BLaER1 treated with 17β-estradiol and CSF1 and Interleukin-3, amounts not matched to agents 10 nM and 100 nM (cell line): ENCODE measurements around the gene CLHC1.
A peak's percentile ranks its signal among the peaks of the same experiment; 100 is the strongest.
"Not testable (repeated sequence)": the region's sequence is repeated elsewhere in the genome, so short reads cannot be mapped to it uniquely, and the experiment has no call there.

Source experiments
- H3K27ac ChIP-seq, 11 experiments: shearing (Covaris generic); formaldehyde crosslinking; 2 replicates each; pipeline ENCODE4 v1.8.1; 2022
- H3K27me3 ChIP-seq, 11 experiments: shearing (Covaris generic); formaldehyde crosslinking; 2 replicates each; pipeline ENCODE4 v1.8.1; 2022
- H3K36me3 ChIP-seq, 11 experiments: shearing (Covaris generic); formaldehyde crosslinking; 2 replicates each; pipeline ENCODE4 v1.8.1; 2022
- H3K4me1 ChIP-seq, 10 experiments: shearing (Covaris generic); formaldehyde crosslinking; 2 replicates each; pipeline ENCODE4 v1.8.1; 2022
- H3K4me2 ChIP-seq, 11 experiments: shearing (Covaris generic); formaldehyde crosslinking; 2 replicates each; pipeline ENCODE4 v1.8.1; 2022
- H3K4me3 ChIP-seq, 10 experiments: shearing (Covaris generic); formaldehyde crosslinking; 2 replicates each; pipeline ENCODE4 v1.8.1; 2022
- H3K9ac ChIP-seq, 11 experiments: shearing (Covaris generic); formaldehyde crosslinking; 2 replicates each; pipeline ENCODE4 v1.8.1; 2022
- H3K9me3 ChIP-seq, 11 experiments: shearing (Covaris generic); formaldehyde crosslinking; replicated peaks in 1 of 11; 2 replicates each; pipeline ENCODE4 v1.8.1; 2022
- H4K20me1 ChIP-seq, 11 experiments: shearing (Covaris generic); formaldehyde crosslinking; 2 replicates each; pipeline ENCODE4 v1.8.1; 2022
- Cebpa-rat ChIP-seq, 11 experiments: shearing (Covaris generic); IDR thresholded peaks; 2 replicates each; pipeline ENCODE4 v1.8.1; 2022

The CLHC1 gene

GRCh38 chr2:55235724-55236538 lies 3.8 kb upstream of the CLHC1 start:
- Histone ChIP-seq H3K27me3 (no peaks in the 10 kb centered on the region), H3K4me3 (peak overlapping the region in 2 of 10 experiments; percentile 96 to 98; a peak in 2 of 20 replicates), H3K27ac (no peak overlapping the region), H3K4me1 (peaks cover 24 to 36% (median 32%) of the 10 kb centered on the region in 10 experiments), H3K9ac (no peak overlapping the region; a peak in 1 of 22 replicates), H3K4me2 (peak overlapping the region in 10 of 11 experiments; percentile 0 to 99 (median 96); a peak in 13 of 22 replicates), H3K36me3 (peaks cover 59 to 78% (median 73%) of the 10 kb centered on the region in 11 experiments), H3K9me3 (no peaks in the 10 kb centered on the region), H4K20me1 (peaks cover 26 to 50% (median 37%) of the 10 kb centered on the region in 11 experiments; a peak in 21 of 22 replicates)
- TF ChIP-seq Cebpa-rat (IDR thresholded peaks at IDR 0.05), result no peak

GRCh38 chr2:55233658-55233940 lies 1.5 kb upstream of the CLHC1 start:
- Histone ChIP-seq H3K27me3 (no peaks in the 10 kb centered on the region), H3K4me3 (peak overlapping the region; percentile 82 to 98 (median 93)), H3K27ac (peak overlapping the region; percentile 95 to 99 (median 97); a peak in 20 of 22 replicates), H3K36me3 (peaks cover 50 to 56% (median 53%) of the 10 kb centered on the region in 11 experiments), H3K9ac (peak overlapping the region; percentile 90 to 99 (median 97)), H3K9me3 (no peaks in the 10 kb centered on the region), H3K4me2 (peak overlapping the region; percentile 91 to 99 (median 95)), H3K4me1 (peaks cover 27 to 47% (median 34%) of the 10 kb centered on the region in 10 experiments), H4K20me1 (peaks cover 26 to 50% (median 37%) of the 10 kb centered on the region in 11 experiments; a peak in 21 of 22 replicates)
- TF ChIP-seq Cebpa-rat (IDR thresholded peaks at IDR 0.05), result no peak

- peak overlapping the region; percentile 82 to 98 (median 93) for H3K4me3 ChIP-seq
- peak overlapping the region; percentile 95 to 99 (median 97) for H3K27ac ChIP-seq
- H3K27me3 ChIP-seq, result no peaks in the 10 kb centered on the region
- peak overlapping the region; percentile 91 to 99 (median 95) for H3K4me2 ChIP-seq
- H3K4me1 ChIP-seq, result peaks cover 32 to 53% (median 39%) of the 10 kb centered on the region in 10 experiments
- no peaks in the 10 kb centered on the region for H3K9me3 ChIP-seq
- peaks cover 45 to 51% (median 48%) of the 10 kb centered on the region in 11 experiments for H3K36me3 ChIP-seq
- H4K20me1 ChIP-seq, result peaks cover 26 to 46% (median 37%) of the 10 kb centered on the region in 11 experiments; a peak in 21 of 22 replicates
- TF ChIP-seq Cebpa-rat (IDR thresholded peaks at IDR 0.05), result no peak
- peak overlapping the region; percentile 90 to 99 (median 97) for H3K9ac ChIP-seq
Observed at GRCh38 chr2:55232863-55233657, 967 bp upstream of the CLHC1 start.

- Histone ChIP-seq H4K20me1 (peaks cover 26 to 37% (median 33%) of the 10 kb centered on the region in 11 experiments; a peak in 21 of 22 replicates), H3K4me1 (peaks cover 38 to 67% (median 47%) of the 10 kb centered on the region in 10 experiments), H3K27ac (peak overlapping the region; percentile 95 to 99 (median 97); a peak in 21 of 22 replicates), H3K4me3 (peak overlapping the region; percentile 82 to 98 (median 93)), H3K4me2 (peak overlapping the region; percentile 81 to 99 (median 94)), H3K9ac (peak overlapping the region; percentile 90 to 99 (median 97)), H3K9me3 (no peaks in the 10 kb centered on the region), H3K27me3 (no peaks in the 10 kb centered on the region), H3K36me3 (peaks cover 30 to 37% (median 34%) of the 10 kb centered on the region in 11 experiments)
- TF ChIP-seq Cebpa-rat (IDR thresholded peaks at IDR 0.05), result no peak
Observed at GRCh38 chr2:55231546-55232083, 478 bp downstream of the CLHC1 start.

GRCh38 chr2:55230551-55230950 lies 1.5 kb downstream of the CLHC1 start:
- H3K36me3 ChIP-seq, result peaks cover 20 to 26% (median 24%) of the 10 kb centered on the region in 11 experiments
- peak overlapping the region in 10 of 11 experiments; percentile 87 to 99 (median 94); a peak in 18 of 22 replicates for H3K4me2 ChIP-seq
- peaks cover 19 to 28% (median 23%) of the 10 kb centered on the region in 11 experiments; a peak in 21 of 22 replicates for H4K20me1 ChIP-seq
- H3K4me3 ChIP-seq, result no peak overlapping the region
- H3K27me3 ChIP-seq, result no peaks in the 10 kb centered on the region
- no peaks in the 10 kb centered on the region for H3K9me3 ChIP-seq
- H3K4me1 ChIP-seq, result peaks cover 38 to 62% (median 46%) of the 10 kb centered on the region in 10 experiments
- H3K9ac ChIP-seq, result no peak overlapping the region
- TF ChIP-seq Cebpa-rat (IDR thresholded peaks at IDR 0.05), result no peak
- H3K27ac ChIP-seq, result no peak overlapping the region

- H4K20me1 ChIP-seq, result peaks cover 6 to 15% (median 10%) of the 10 kb centered on the region in 11 experiments; a peak in 18 of 22 replicates
- peaks cover 27 to 48% (median 34%) of the 10 kb centered on the region in 10 experiments for H3K4me1 ChIP-seq
- H3K4me3 ChIP-seq, result no peak overlapping the region
- no peak overlapping the region for H3K4me2 ChIP-seq
- H3K36me3 ChIP-seq, result peaks cover 6 to 16% (median 11%) of the 10 kb centered on the region in 11 experiments
- no peak overlapping the region for H3K9ac ChIP-seq
- H3K9me3 ChIP-seq, result no peaks in the 10 kb centered on the region
- no peak overlapping the region for H3K27ac ChIP-seq
- no peaks in the 10 kb centered on the region for H3K27me3 ChIP-seq
- TF ChIP-seq Cebpa-rat (IDR thresholded peaks at IDR 0.05), result no peak
Observed at GRCh38 chr2:55229221-55229620, 2.9 kb downstream of the CLHC1 start.

- Histone ChIP-seq H3K9ac (peak overlapping the region in 1 of 11 experiments; percentile 53; a peak in 2 of 22 replicates), H3K4me1 (peaks cover 18 to 40% (median 25%) of the 10 kb centered on the region in 10 experiments), H3K4me3 (no peak overlapping the region; a peak in 1 of 20 replicates), H3K9me3 (no peaks in the 10 kb centered on the region), H3K27me3 (no peaks in the 10 kb centered on the region), H4K20me1 (peaks cover 0 to 5% (median 0%) of the 10 kb centered on the region in 11 experiments; a peak in 6 of 22 replicates), H3K4me2 (peak overlapping the region; percentile 40 to 91 (median 69)), H3K36me3 (peaks cover 0 to 6% (median under 1%) of the 10 kb centered on the region in 11 experiments; a peak in 14 of 22 replicates), H3K27ac (peak overlapping the region in 8 of 11 experiments; percentile 49 to 81 (median 64); a peak in 14 of 22 replicates)
- no peak for TF ChIP-seq Cebpa-rat (IDR thresholded peaks at IDR 0.05)
Observed at GRCh38 chr2:55228226-55228563, 3.9 kb downstream of the CLHC1 start.

GRCh38 chr2:55227437-55228225 lies 4.5 kb downstream of the CLHC1 start:
- not testable (repeated sequence) for H4K20me1 ChIP-seq, H3K36me3 ChIP-seq, H3K27me3 ChIP-seq, H3K9me3 ChIP-seq
- H3K4me3 ChIP-seq, result peak overlapping the region in 4 of 10 experiments; percentile 8 to 39 (median 16); a peak in 5 of 20 replicates
- peak overlapping the region in 8 of 11 experiments; percentile 49 to 81 (median 64); a peak in 15 of 22 replicates for H3K27ac ChIP-seq
- H3K4me1 ChIP-seq, result peaks cover 22 to 44% (median 29%) of the 10 kb centered on the region in 10 experiments
- H3K9ac ChIP-seq, result peak overlapping the region in 2 of 11 experiments; percentile 35 to 53; a peak in 3 of 22 replicates
- peak overlapping the region; percentile 40 to 91 (median 69) for H3K4me2 ChIP-seq
